GM18868 (cell line): ENCODE data around the gene SAMD4A.

Experiments used
- ATAC-seq: cut with Tn5 transposase; IDR thresholded peaks from one replicate; pipeline ENCODE4 v1.9.1; 2021; ENCODE audit warnings: mild to moderate bottlenecking, moderate library complexity; ENCODE audit not compliant: unreplicated experiment

Gene SAMD4A

DNA sequence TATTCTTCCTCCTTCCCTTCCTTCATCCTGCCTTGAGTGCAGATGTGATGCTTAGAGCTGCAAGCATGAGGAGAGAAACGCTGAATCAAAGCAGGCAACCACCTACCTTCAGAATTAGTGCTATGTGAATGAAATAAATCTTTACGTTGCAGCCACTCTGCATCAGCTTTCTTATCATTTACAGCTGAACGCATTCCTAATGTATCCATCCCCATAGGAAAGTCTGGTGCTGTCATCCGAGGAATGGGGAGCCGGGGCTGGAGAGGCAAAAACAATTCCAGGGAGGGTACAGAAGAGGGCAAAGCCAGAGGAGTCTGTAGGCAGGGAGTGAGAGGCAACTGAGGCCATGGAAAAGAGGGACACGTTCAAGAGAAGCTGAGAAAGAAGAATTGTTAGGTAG, 245.7 kb downstream of the SAMD4A start:
- no peak for ATAC-seq

DNA sequence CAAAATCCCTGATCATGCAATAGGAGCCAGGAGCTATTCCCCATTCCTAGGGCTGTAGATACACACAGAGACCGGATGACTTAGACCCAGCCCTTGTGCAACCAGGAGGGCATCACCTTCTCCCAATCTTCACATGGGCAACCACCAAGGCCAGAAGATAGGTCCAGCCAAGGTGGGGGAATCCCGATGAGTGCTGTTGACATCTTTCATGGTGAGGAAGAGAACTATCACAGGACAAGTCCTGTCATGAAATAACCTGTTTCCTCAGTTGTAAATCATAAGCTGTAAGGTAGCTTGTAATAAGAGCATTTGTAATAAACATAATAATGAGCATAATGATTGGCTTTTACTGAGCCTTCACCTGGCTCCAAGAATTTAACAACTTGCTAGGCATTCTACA, 246.2 kb downstream of the SAMD4A start:
- ATAC-seq, result no peak

DNA sequence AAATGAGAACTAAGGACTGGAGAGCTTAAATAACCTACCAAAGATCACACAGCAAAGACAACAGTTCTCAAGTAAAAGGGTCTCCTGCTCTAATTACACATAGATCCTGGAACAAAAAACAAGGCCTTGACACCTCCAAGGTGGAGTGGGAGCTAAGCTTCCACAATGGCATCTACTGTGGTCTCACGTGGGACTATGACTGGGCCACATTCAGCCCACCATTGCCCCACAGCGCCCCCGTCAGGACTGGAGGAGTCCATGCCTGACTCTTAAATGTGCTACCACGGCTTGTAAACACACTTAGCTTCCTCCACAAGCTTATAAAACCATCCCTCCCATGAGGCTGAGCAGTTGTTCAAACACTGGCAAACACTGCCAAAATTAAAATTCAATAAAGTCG, 247.1 kb downstream of the SAMD4A start:
- ATAC-seq, result no peak

DNA sequence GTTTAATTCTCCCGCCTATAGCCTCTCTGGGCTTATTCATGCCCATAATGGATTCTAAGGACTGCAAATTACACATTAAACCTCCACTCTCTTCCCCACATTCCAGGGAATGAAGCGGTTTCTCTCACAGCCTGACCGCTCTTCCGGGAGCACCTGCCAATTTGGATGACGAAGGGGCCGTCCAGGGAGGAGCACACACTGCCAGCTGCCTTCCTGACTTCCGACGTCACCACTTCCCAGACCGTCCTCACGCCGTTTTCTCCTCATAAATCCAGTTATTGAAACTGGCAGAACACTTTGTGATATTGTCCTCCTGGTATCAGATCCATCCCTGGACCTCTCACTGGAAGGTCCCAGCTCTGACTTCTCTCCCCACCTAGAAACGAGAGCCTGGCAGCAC, 248.1 kb downstream of the SAMD4A start:
- no peak for ATAC-seq

DNA sequence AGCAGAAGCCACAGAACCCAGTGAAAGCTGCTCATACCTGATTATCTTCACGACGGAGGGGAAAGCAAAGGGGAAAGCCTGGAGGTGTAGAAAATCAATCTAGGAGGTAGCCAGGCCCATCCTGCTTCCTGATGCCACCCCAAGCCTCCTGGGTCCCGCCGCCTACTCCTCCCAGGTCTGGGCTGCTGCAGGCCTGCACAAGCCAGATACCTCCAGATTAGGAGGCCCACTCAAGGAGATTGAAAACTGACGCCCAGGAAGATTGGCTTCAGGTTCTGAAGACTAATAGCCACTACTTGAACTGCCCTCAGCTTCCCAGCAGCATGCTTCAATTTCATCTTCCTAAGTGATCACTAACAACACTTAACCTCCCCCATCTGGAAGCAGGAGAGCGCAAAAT, 248.6 kb downstream of the SAMD4A start:
- ATAC-seq, result no peak

DNA sequence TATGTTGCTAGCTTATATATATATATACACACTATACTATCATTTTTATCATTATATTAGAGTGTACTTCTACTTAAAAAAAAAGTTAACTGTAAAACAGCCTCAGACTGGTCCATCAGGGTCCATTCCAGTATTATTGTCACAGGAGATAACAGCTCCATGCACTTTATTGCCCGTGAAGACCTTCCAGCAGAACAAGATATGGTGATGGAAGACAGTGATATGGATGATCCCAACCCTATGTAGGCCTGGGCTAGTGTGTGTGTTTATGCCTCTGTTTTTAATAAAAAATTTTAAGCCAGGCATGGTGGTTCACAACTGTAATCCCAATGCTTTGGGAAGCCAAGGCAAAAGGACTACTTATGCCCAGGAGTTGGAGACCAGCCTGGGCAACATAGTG, 249.5 kb downstream of the SAMD4A start:
- no peak for ATAC-seq

DNA sequence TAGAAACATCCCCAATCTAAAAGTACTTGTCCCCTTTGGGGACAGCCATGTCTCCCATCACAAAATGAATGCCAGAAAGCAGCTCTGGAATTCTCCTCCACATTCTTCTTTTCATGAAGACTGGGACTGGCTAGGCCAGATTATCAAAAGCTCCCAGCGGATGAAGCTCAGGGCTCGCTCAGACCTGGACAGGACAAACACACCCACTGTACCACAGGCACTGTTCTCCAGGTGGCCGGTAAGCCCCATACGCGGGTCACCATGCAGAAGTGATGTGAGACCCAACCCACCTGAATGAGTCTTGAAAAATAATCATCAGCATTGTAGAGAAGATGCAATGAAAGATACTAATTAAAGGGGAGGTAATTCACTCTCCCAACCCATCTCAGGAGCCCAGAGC, 250.6 kb downstream of the SAMD4A start:
- no peak for ATAC-seq

DNA sequence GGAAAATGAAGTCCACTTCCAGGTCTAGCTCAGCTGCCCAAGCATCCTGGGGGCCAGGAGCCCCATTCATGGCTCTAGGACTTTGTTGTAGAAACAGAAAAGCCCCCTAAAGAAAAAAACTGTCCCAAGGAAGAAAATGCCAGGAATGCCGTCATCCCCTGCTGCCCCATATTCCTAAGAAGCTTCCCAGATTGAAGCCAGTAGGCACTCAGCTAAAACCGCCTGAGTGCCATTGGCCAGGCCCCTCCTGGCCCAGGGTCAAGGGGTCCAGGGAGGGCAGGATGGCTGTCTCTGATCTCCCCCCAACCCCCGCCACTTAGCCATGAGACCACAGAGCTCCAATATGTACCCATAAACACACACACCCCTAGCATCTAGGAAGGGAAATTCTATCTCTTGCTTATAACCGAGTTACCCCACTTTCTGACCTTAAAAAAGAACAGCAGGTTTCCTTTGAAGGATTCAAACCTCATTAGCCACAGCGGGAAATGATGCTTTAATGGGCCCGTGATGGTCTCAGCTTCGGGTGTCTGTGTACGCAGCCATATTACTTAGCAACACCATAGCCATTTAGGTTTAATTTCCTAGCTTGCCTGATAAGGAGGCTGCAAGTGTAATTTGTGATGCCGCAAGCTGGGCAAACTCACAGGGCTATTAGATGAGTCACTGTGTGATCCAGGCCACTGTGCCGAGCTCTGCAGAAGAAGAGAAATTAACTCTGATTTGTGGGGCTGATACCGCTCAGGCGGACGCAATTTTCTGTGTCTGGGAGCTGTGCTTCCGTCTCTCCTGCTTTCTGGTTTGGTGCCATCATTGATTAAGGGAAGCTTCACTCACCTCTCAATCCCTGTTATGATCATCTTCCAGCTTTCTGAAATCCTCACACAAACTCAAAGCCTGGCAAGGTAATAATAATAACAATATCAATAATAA, 251.5 kb downstream of the SAMD4A start:
- ATAC-seq, result no peak

DNA sequence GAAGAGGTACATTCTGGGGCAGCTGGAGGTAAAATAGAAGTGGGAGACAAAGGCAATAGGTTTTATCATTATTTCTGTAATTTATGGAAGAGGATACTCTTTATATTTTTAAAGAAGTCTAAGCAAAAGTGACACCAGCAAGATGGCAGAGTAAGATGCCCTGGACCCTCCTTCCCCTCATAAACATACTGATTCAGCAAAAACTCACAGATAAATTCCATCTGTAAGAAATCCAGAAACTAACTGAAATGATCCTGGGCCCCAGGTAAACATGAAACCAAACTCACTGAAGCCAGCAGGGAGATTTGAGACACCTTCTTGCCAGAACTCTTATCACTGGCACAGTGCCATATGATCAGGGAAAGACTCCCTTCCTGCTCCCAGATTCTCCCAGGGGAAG, 255.8 kb downstream of the SAMD4A start:
- no peak for ATAC-seq

DNA sequence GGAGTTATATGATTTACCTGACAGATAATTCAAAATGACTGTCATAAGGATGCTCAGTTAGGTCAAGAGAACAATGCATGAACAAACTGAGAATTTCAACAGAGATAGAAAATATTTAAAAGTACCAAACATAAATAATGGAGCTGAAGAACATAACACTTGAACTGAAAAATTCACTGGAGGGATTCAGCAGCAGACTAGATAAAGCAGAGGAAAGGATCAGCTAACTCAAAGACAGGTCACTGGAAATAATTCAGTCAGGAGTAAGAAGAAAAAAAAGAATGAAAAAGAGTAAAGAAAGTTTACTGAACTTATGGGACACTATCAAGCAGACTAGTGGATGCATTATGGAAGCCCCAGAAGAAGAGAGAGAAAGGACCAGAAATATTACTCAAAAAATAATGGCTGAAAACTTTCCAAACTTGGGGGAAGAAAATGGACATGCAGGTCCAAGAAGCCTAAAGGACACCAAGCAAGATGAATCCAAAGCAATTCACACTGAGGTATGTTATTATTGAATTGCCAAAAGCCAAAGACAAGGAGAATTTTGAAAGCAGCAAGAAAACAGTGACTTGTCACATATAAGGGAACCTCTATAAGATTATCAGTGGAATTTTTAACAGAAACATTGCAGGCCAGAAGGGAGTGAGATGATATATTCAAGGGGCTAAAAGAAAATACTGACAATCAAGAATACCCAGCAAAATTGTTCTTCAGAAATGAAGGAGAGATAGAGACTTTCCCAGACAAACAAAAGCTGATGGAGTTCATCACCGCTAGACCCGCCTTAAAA, 257.0 kb downstream of the SAMD4A start:
- ATAC-seq, result no peak

DNA sequence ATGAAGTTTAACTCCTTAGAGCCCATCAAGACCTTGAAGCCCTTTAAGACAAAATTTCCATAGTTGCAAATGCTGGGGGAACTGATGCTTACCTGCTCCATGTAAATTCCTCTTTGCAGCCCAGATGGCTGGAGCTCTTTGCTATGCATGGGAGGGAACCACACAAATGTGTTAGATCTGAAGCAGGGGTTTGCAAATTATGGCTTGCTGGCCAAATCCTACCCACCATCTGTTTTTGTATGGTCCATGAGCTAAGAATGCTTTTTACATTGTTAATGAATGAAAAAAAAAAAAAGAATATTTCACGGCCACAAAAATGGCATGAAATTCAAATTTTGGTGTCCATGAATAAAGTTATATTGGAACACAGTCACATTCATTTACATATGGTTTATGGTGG, 261.1 kb downstream of the SAMD4A start:
- no peak for ATAC-seq

DNA sequence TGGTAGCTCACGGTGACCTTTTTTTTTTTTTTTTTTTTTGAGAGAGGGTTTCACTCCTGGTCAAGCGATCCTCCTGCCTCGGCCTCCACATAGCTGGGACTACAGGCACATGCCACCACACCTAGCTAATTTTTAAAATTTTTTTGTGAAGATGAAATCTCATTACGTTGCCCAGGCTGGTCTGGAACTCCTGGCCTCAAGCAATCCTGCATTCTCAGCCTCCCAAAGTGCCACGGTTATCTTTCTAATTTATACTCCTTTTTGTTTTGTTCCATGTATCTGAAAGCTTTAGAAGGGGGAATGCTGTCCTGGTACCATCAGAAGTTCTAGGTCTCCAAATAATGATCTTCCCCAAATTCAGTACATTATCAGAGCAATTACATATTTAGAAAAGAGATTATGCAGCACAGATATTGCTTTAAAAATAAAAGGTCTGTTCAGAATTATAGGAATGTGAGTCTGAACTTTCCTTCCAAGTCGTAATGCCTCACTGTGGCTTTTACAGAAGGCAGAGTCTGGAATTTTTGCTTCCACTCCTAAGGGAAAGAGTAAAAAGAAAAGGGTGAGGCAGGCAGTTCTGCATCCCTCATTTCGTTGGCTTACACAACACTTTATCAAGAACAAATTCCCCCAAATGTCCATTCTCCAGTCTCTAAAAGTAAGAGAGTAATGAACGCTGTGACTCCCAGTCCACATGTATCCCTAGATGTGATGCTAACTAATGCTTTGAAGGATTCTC, 262.7 kb downstream of the SAMD4A start:
- ATAC-seq, result no peak

DNA sequence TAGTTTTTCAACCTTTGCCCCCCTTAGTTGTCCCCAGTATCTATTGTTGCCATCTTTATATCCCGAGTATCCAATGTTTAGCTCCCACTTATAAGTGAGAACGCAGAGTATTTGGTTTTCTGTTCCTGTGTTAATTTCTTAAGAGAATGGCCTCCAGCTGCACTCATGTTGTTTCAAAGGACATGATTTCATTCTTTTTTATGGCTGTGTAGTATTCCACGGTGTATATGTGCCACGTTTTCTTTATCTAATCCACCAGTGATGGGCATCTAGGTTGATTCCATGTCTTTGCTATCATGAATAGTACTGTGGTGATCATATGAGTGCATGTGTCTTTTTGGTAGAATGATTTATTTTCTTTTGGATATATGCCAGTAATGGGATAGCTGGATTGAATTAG, 263.7 kb downstream of the SAMD4A start:
- ATAC-seq, result no peak

DNA sequence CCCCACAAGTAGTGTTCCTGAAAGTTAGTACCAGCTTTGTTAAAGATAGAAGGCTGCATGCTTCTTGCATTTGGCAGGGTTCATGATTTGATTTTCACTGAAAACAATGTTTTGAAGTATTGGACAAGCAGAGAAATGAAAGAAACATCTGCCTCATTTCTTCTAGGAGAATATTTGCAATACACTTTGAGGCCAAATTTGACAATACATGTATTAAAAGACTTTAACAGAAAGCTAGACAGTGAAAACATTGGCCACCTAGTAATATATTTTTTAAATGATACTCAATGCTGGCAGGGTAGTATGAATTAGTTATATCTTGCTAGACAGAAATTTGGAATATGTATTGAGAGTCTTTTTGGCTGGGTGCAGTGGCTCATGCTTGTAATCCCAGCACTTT, 267.2 kb downstream of the SAMD4A start:
- ATAC-seq, result no peak

DNA sequence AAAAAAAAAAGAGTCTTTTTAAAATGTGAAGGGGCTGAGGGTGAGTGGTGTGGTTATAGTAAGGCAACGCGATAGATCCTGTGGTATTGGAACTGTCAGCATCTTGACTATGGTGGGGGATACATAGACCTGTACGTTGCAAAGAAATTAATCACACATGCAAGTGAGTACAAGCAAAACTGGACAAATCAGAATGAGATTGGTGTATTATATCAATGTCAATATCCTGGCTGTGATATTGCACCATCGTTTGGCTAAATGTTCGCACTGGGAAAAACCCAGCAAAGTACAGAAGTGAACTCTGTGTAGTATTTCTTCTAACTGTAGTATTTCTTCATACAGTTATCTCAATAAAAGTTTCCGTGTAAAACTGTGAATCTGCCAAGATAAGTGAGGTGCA, 267.8 kb downstream of the SAMD4A start:
- no peak for ATAC-seq

DNA sequence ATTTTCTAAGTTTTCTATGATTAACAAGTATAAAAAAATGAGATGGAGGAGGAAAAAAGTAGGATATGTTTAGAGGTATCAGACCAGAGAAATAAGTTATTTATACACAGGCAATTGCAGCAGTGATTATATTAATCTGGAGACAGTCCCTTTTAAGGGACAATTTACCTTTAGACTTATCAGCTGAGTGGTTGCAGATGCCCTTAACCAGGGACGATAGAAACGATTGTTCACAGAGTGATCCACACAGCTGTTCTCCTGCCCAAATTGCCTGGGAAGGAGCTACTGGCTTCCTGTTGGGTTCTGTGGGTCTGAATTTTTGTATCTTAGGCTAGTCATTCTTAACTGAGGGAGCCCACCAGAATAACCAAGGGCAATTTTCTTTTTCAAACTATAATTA, 269.3 kb downstream of the SAMD4A start:
- no peak for ATAC-seq

DNA sequence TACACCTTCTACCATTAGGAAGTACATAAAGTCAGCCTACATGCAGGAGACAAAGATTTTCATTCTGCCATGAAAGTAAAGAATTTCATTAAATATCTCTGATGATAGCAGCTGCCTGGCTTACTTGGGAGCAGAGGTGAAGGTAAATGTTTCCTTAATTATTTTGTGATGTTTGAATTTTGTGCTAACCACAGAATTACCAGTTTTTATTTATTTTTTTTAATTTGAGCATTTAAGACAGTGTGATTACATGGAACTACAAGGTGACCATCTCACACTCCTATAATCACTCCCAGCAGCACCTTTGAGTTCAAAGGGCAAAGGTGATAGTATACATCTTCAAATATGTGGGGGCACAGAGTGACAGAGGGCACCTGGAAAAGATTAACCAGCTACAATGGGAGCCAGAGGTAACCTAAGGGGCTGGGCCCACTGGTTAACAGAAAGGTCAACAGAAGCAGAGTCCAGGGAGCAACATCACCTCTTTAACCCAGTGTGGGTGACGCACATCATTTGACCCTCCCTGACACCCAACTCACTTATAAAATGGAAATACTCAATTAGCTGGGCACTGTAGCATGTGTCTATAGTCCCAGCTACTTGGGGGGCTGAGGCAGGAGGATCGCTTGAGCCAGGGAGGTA, 270.7 kb downstream of the SAMD4A start:
- no peak for ATAC-seq

DNA sequence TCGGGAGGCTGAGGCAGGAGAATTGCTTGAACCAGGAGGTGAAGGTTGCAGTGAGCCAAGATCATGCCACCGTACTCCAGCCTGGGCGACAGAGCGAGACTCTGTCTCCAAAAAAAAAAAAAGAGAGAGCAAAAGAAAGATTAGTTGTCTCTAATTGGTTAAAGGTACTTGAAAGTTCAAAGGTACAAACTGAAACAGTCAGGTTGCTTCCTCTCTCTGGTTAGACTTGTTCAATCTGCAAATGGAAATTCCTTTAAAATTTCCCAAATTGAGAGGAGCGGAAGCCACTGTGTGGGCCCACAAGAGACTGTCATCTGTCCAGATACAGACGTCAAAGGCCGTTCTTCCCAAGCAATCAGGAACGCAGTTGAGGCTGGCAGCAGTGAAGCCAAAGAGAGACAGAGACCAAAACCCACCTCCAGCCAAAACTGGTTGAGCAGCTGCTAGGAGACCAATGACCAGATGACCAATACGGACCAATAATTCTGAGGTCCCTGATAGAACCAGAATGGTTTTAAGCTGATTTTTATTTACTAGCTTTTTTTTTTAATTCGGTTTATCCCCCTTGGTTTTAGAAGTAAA, 272.1 kb downstream of the SAMD4A start:
- no peak for ATAC-seq

DNA sequence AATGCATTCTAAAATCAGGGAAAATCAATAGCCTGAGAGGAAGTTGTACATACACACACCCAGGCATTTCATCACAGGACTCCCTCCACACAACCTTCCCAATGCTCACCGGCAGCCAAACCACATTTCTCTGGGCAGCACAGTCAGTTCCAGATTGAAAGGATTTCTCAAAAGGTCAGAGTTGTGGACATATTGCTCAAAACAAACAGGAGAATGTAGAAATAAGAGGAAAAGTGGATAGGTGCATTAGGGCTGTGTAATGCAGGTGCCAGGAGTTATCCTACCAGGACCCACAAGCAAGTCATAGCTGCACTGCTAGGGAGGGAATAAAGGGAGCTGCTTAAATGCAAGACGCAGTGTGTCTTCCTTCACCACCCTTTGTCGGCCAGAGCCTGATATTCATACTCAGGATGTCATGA, 272.8 kb downstream of the SAMD4A start:
- no peak for ATAC-seq

DNA sequence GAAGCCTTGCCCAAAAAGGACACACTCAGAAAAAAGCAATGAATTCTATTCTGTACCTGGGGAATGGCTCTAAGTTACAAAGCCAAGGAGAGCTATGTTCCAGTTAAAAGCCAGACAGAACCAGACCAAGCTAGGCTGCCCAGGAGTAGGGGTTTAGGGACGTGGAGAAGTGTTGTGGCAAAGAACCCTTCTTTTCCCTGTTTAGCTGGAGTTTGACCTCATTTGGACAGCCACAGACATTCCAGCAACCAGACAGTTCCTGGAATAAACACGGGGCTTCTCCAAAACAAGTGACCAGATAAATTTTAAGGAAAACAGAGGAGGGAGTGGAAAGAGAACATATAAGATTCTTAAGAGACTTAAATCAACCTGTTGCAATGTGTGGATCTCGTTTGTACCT, 273.4 kb downstream of the SAMD4A start:
- ATAC-seq, result no peak

DNA sequence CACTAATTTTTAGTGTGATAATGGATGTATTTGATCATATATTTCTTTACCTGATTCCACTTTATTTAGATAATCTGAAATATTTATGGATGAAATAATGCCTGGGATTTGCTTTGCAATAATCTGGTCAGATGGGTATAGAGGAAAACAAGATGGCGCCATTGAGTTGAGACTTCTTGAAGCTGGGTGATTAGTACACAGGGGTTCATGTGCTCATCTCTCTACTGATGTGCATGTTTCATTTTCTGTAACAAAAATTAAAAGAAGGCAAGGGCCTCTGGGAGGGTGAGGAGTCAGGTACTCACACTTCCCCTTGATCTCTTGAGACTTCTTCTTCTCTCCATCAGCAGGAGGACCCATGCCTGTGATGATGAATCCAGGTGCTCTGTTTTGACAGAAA, 273.9 kb downstream of the SAMD4A start:
- ATAC-seq, result no peak
